Calu3 (cell line): ENCODE measurements around the gene LRMDA. TPM values are rescaled to one million over a fixed set of nuclear protein-coding genes. Genes with fewer than 3 reads are reported as not detected.

Source experiments
- BruUV-seq: library from RNA; stranded (reverse); fragments of 400-500 nt; replicated peaks from 2 replicates; lab custom pipeline; 2021; lab: Mats Ljungman, UMichigan
- CTCF ChIA-PET: fragments of 300-600 bp; sonication (Branson Sonifier 250); formaldehyde crosslinking; loops from one replicate; lab custom pipeline; 2022; ENCODE audit warnings: antibody characterized with exemption; lab: Charles Lee
- DNase-seq: peaks from one replicate; pipeline ENCODE4 v3.0.0; 2022
- H3K27ac Mint-ChIP-seq: one replicate; pipeline ENCODE4 v1.8.0; 2022; ENCODE audit warnings: mixed read lengths; ENCODE audit not compliant: unreplicated experiment
- H3K27me3 Mint-ChIP-seq: one replicate; pipeline ENCODE4 v1.8.0; 2022; ENCODE audit warnings: mixed read lengths; ENCODE audit not compliant: unreplicated experiment
- H3K36me3 Mint-ChIP-seq: one replicate; pipeline ENCODE4 v1.8.0; 2022; ENCODE audit warnings: mild to moderate bottlenecking, moderate library complexity, mixed read lengths; ENCODE audit not compliant: insufficient read depth, unreplicated experiment
- H3K4me1 Mint-ChIP-seq: one replicate; pipeline ENCODE4 v1.8.0; 2022; ENCODE audit warnings: mild to moderate bottlenecking, low read depth, mixed read lengths; ENCODE audit not compliant: unreplicated experiment
- H3K4me3 Mint-ChIP-seq: one replicate; pipeline ENCODE4 v1.8.0; 2022; ENCODE audit warnings: mild to moderate bottlenecking, low read depth, moderate library complexity, mixed read lengths; ENCODE audit not compliant: unreplicated experiment
- H3K9me3 Mint-ChIP-seq: one replicate; pipeline ENCODE4 v1.8.0; 2022; ENCODE audit warnings: low read depth, mixed read lengths; ENCODE audit not compliant: unreplicated experiment
- intact Hi-C: fragments of 100-400 bp; cut with micrococcal nuclease; formaldehyde crosslinking; loops from one replicate; pipeline ENCODE4 v1.10.0; 2022; ENCODE audit not compliant: unreplicated experiment
- total RNA-seq: library from RNA; stranded (reverse); gene quantifications from 2 replicates; pipeline ENCODE4 v1.2.3, GENCODE V29; 2022
- TF ChIP-seq, protein P1 (sequence below): fragments of 200-600 bp; IDR thresholded peaks from one replicate; pipeline ENCODE4 v1.8.0; 2022; ENCODE audit warnings: antibody characterized with exemption; ENCODE audit not compliant: unreplicated experiment

The LRMDA gene
- total RNA-seq, 1 experiment from 2014 or later: 7.6 TPM

DNA sequence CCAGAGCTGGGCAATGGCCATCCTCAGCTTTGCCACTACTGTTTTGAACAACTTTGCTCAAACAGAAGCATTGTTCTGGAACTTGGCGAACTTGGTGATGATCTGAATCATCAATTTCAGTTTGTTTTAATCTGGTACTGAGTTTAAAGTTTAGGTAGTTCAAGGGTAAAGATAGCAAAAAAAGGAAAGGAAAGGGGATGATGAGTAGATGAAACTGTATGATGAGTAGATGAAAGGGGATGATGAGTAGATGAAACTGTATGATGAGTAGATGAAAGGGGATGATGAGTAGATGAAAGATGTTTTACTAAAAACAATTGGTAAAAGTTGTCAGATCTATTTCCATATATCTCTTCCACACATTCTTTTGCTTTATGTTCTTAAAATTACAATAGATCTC, 737.0 kb downstream of the LRMDA start:
- no peaks in the 10 kb centered on the region for H3K36me3 Mint-ChIP-seq
- H3K27me3 Mint-ChIP-seq: no peaks in the 10 kb centered on the region
- no peak for DNase-seq
- TF ChIP-seq, protein P1, sequence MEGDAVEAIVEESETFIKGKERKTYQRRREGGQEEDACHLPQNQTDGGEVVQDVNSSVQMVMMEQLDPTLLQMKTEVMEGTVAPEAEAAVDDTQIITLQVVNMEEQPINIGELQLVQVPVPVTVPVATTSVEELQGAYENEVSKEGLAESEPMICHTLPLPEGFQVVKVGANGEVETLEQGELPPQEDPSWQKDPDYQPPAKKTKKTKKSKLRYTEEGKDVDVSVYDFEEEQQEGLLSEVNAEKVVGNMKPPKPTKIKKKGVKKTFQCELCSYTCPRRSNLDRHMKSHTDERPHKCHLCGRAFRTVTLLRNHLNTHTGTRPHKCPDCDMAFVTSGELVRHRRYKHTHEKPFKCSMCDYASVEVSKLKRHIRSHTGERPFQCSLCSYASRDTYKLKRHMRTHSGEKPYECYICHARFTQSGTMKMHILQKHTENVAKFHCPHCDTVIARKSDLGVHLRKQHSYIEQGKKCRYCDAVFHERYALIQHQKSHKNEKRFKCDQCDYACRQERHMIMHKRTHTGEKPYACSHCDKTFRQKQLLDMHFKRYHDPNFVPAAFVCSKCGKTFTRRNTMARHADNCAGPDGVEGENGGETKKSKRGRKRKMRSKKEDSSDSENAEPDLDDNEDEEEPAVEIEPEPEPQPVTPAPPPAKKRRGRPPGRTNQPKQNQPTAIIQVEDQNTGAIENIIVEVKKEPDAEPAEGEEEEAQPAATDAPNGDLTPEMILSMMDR: no peak
- peaks cover 23% of the 10 kb centered on the region for H3K9me3 Mint-ChIP-seq
- BruUV-seq: no TSS peak
- CTCF ChIA-PET: no interaction called here
- no peaks in the 10 kb centered on the region for H3K4me1 Mint-ChIP-seq
- H3K4me3 Mint-ChIP-seq: no peak overlapping the region
- intact Hi-C loops: no loop called here
- H3K27ac Mint-ChIP-seq: no peak overlapping the region

DNA sequence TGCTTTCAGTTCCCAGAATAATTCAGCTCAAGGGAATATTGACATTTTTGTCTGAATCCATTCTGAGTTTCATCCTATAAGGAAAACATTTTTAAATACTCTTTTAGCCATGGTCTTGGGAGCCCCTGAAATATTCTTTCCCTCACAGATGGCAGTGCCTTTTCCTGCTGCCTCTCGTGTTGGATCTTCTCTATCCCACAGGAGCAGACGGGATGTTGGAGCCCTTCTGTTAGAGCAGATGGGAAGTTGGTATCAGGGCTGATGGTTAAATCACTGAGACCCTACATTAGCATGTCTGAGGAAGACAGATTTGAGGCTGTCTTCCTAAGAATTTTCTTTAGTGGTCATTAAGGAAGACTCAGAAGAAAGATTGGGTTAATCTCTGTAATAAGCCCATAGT, 737.8 kb downstream of the LRMDA start:
- CTCF ChIA-PET: no interaction called here
- no TSS peak for BruUV-seq
- H3K4me1 Mint-ChIP-seq: no peaks in the 10 kb centered on the region
- no peak overlapping the region for H3K27ac Mint-ChIP-seq
- intact Hi-C loops: no loop called here
- peaks cover 23% of the 10 kb centered on the region for H3K9me3 Mint-ChIP-seq
- no peak for DNase-seq
- no peak overlapping the region for H3K4me3 Mint-ChIP-seq
- no peaks in the 10 kb centered on the region for H3K36me3 Mint-ChIP-seq
- TF ChIP-seq, protein P1: no peak
- no peaks in the 10 kb centered on the region for H3K27me3 Mint-ChIP-seq

DNA sequence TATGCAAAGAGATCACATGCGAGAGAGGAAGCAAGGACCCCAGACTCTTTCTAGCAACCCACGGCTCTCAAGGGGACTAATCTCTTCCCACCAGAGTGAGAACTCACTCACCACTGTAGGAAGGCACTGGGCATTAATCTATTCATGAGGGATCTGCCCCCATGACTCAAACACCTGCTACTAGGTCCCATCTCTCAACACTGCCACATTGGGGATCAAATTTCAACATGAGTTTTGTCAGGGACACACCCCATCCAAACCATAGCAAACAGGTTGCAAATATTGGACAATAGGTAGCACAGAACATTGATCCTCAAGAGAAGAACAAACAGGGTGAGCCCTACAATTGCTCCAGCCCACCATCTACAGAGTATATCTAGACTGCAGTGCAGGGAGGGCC, 740.6 kb downstream of the LRMDA start:
- Mint-ChIP-seq H3K4me1 (no peaks in the 10 kb centered on the region), H3K4me3 (no peak overlapping the region), H3K27ac (no peak overlapping the region), H3K27me3 (no peaks in the 10 kb centered on the region), H3K9me3 (peaks cover 16% of the 10 kb centered on the region), H3K36me3 (no peaks in the 10 kb centered on the region)
- CTCF ChIA-PET: no interaction called here
- no TSS peak for BruUV-seq
- no peak for DNase-seq
- intact Hi-C loops: no loop called here
- TF ChIP-seq, protein P1: no peak

DNA sequence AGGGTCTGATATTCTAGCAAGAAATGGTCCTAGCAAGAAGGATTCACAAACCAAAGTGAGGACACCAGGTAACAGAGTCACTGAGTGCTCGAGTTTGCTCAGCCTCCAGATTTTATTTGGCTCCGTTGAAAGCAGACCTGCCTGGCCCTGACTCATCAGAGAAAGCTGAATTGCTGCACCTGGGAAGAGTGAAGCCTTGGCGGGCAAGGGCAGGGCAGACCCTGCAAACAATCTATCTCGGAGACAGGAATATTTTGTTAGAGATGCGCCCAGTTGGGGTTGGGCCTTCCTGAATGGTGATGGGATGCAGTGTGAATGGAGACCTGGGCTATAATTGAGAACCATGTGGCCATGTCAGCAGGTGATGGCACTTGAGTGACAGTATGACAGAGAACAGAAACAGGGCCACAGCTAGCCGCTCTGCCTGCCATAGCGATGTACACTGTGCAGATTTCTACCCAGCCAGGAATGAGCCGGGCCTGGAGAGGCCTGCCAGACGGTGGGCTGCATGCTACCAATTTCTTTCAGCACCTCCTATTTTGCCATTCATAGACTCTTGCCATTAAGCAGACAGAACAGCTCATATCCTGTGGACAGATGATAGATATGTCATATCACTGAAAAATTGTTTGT, 744.2 kb downstream of the LRMDA start:
- BruUV-seq: no TSS peak
- intact Hi-C loops: no loop called here
- TF ChIP-seq, protein P1: no peak
- no peak overlapping the region for H3K4me3 Mint-ChIP-seq
- H3K4me1 Mint-ChIP-seq: no peaks in the 10 kb centered on the region
- H3K27me3 Mint-ChIP-seq: no peaks in the 10 kb centered on the region
- peaks cover 20% of the 10 kb centered on the region for H3K9me3 Mint-ChIP-seq
- CTCF ChIA-PET: no interaction called here
- no peak for DNase-seq
- no peak overlapping the region for H3K27ac Mint-ChIP-seq
- H3K36me3 Mint-ChIP-seq: no peaks in the 10 kb centered on the region
